PC-9 (cell line): ENCODE results near the gene H6PD.

Source experiments
- EZH2 ChIP-seq: fragments of 200-600 bp; sonication (generic); IDR thresholded peaks from 2 replicates; pipeline ENCODE4 v1.8.0; 2017; ENCODE audit warnings: antibody characterized with exemption, low read depth
- TF ChIP-seq, protein P1 (sequence below): fragments of 200-600 bp; sonication (generic); conservative IDR thresholded peaks from 2 replicates; pipeline ENCODE4 v1.6.1; 2017; ENCODE audit warnings: mixed run types, antibody characterized with exemption, mild to moderate bottlenecking, moderate library complexity

DNA sequence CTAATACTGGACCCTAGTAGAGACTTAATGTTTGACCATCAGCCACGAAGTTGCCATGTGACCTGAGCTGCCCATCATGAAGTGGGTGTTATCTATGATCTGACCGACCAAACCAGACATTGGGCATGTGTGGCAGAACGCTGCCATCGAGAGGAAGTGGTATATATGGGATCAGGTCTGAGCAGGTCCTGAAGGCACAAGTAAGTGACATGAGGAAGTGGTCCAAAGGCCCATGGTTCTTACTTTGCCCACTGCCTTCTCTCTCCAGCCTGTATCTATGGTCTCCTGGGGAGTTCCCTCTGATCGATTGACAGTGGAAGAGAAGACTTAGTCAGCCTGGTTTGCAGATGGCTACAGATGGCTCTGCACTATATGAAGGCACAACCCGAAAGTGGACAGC lies 66.0 kb downstream of the H6PD start:
- TF ChIP-seq, protein P1, sequence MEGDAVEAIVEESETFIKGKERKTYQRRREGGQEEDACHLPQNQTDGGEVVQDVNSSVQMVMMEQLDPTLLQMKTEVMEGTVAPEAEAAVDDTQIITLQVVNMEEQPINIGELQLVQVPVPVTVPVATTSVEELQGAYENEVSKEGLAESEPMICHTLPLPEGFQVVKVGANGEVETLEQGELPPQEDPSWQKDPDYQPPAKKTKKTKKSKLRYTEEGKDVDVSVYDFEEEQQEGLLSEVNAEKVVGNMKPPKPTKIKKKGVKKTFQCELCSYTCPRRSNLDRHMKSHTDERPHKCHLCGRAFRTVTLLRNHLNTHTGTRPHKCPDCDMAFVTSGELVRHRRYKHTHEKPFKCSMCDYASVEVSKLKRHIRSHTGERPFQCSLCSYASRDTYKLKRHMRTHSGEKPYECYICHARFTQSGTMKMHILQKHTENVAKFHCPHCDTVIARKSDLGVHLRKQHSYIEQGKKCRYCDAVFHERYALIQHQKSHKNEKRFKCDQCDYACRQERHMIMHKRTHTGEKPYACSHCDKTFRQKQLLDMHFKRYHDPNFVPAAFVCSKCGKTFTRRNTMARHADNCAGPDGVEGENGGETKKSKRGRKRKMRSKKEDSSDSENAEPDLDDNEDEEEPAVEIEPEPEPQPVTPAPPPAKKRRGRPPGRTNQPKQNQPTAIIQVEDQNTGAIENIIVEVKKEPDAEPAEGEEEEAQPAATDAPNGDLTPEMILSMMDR: no peak
- no peak for TF ChIP-seq EZH2
